ENCODE measurements around the gene DGKH. TPM values are rescaled to one million over a fixed set of nuclear protein-coding genes. Genes with fewer than 3 reads are reported as not detected.

Gene DGKH
- total and polyA plus RNA-seq, 10 of the 15 experiments (the other 5 are each of a cell fraction or from before 2014, with no cell fraction given), result 1.3 to 15.2 (median 7.3) TPM

GRCh38 chr13:42064259-42064658 lies 15.8 kb downstream of the DGKH start:
- DNase-seq (ENCODE audit: low read depth, low spot score), result no peak
- RAD21 ChIA-PET (ENCODE audit: unreplicated experiment), result no interaction called here
- Histone ChIP-seq H3K79me2 (ENCODE audit: control insufficient read depth, insufficient read depth, low read length) (no peaks in the 10 kb centered on the region; the same call in 1 of the 2 replicates), H3K27ac (ENCODE audit: control insufficient read depth, insufficient read depth) (no peak overlapping the region), H3K4me1 (ENCODE audit: control insufficient read depth, insufficient read depth, low read length) (no peaks in the 10 kb centered on the region), H2AFZ (ENCODE audit: control insufficient read depth, low read depth, low read length) (no peak overlapping the region), H4K20me1 (ENCODE audit: control insufficient read depth, insufficient read depth) (no peaks in the 10 kb centered on the region), H3K9me3 (replicated peaks; ENCODE audit: control insufficient read depth, insufficient read depth, low read length) (no peaks in the 10 kb centered on the region), H3K4me3 (no peak overlapping the region), H3K4me2 (ENCODE audit: control insufficient read depth, insufficient read depth) (no peak overlapping the region), H3K9ac (ENCODE audit: control insufficient read depth, insufficient read depth, low read length) (no peak overlapping the region), H3K27me3 (replicated peaks in 1 of 2; ENCODE audit: control insufficient read depth in 2 of 2, insufficient read depth in 2 of 2, low read length in 1 of 2) (no peaks in the 10 kb centered on the region), H3K36me3 (ENCODE audit: control insufficient read depth in 2 of 2, insufficient read depth in 2 of 2, low read length in 1 of 2) (0 out of 4 replicates have a peak, but pooled peaks cover 0 to 4% of the 10 kb centered on the region in 2 experiments)
- in situ Hi-C loops (cut with MboI) (no loop called here), intact Hi-C loops (cut with micrococcal nuclease; ENCODE audit: unreplicated experiment) (no loop called here)
- BruUV-seq (replicated peaks), result no TSS peak
- SMC1A ChIA-PET (ENCODE audit: uncharacterized antibody, unreplicated experiment), result interaction anchor here (0.9 to 1.8 kb wide), 3 partner anchors 10 to 50 kb away, joined by 3 to 5 read pairs (median 4); no protein-coding TSS in a partner anchor
- WGBS (ENCODE audit: insufficient coverage, insufficient replicate concordance, low lambda C conversion rate, missing lambda C conversion rate), result 97% methylated on average over 6 of the region's 6 CpGs
- POLR2A ChIA-PET, result interaction anchor here (0.6 to 1.1 kb wide), 2 partner anchors 9 to 133 kb away, joined by 4 to 6 read pairs; no protein-coding TSS in a partner anchor
- FAIRE-seq, result no peak
- TF ChIP-seq ZZZ3 (IDR thresholded peaks at IDR 0.05; ENCODE audit: control insufficient read depth, insufficient read length, low read depth) (no peak), STAT3 (IDR thresholded peaks at IDR 0.05; ENCODE audit: low read depth, low read length) (no peak), TAF1 (IDR thresholded peaks at IDR 0.05; ENCODE audit: borderline replicate concordance, low read depth, low read length) (no peak), CUX1 (IDR thresholded peaks at IDR 0.05; ENCODE audit: insufficient replicate concordance, low read depth, low read length) (no peak), ZNF687 (IDR thresholded peaks at IDR 0.05) (no peak), KDM1A (IDR thresholded peaks at IDR 0.05; ENCODE audit: borderline replicate concordance) (no peak)
- TF ChIP-seq, protein P1, sequence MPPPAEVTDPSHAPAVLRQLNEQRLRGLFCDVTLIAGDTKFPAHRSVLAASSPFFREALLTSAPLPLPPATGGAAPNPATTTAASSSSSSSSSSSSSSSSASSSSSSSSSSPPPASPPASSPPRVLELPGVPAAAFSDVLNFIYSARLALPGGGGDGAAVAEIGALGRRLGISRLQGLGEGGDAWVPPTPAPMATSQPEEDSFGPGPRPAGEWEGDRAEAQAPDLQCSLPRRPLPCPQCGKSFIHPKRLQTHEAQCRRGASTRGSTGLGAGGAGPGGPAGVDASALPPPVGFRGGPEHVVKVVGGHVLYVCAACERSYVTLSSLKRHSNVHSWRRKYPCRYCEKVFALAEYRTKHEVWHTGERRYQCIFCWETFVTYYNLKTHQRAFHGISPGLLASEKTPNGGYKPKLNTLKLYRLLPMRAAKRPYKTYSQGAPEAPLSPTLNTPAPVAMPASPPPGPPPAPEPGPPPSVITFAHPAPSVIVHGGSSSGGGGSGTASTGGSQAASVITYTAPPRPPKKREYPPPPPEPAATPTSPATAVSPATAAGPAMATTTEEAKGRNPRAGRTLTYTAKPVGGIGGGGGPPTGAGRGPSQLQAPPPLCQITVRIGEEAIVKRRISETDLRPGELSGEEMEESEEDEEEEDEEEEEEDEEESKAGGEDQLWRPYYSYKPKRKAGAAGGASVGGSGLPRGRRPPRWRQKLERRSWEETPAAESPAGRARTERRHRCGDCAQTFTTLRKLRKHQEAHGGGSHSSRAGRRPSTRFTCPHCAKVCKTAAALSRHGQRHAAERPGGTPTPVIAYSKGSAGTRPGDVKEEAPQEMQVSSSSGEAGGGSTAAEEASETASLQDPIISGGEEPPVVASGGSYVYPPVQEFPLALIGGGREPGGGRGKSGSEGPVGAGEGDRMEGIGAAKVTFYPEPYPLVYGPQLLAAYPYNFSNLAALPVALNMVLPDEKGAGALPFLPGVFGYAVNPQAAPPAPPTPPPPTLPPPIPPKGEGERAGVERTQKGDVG (CRISPR knock-in tag; IDR thresholded peaks at IDR 0.05), result no peak
- no peak for ATAC-seq
- CTCF ChIA-PET, result interaction anchor here (0.9 to 2.2 kb wide), 2 partner anchors 9 to 47 kb away, joined by 4 to 5 read pairs; no protein-coding TSS in a partner anchor
